Memory B cell (primary cell): ENCODE data around the gene GREM2.
A peak's percentile ranks its signal among the peaks of the same experiment; 100 is the strongest.

Experiments used
- ATAC-seq: fragments of 150-1000 bp; cut with Tn5 transposase; 2 replicates; pipeline ENCODE4 v1.10.0; 2021; ENCODE audit warnings: low read depth, mild to moderate bottlenecking, moderate library complexity
- DNase-seq, 2 donors: peaks; one replicate each; pipeline ENCODE4 v3.0.0; 2022; ENCODE audit warnings: low spot score in 2 of 2
- H3K27ac Mint-ChIP-seq: one replicate; pipeline ENCODE4 v1.8.0; 2022; ENCODE audit warnings: mild to moderate bottlenecking, moderate library complexity, mixed read lengths
- H3K27me3 Mint-ChIP-seq: one replicate; pipeline ENCODE4 v1.8.0; 2022; ENCODE audit warnings: mixed read lengths
- H3K36me3 Mint-ChIP-seq: one replicate; pipeline ENCODE4 v1.8.0; 2022; ENCODE audit warnings: mild to moderate bottlenecking, mixed read lengths
- H3K4me1 Mint-ChIP-seq: one replicate; pipeline ENCODE4 v1.8.0; 2022; ENCODE audit warnings: mixed read lengths
- H3K4me3 Mint-ChIP-seq: one replicate; pipeline ENCODE4 v1.8.0; 2022; ENCODE audit warnings: mild to moderate bottlenecking, moderate library complexity, mixed read lengths
- H3K9me3 Mint-ChIP-seq: one replicate; pipeline ENCODE4 v1.8.0; 2022; ENCODE audit warnings: mixed read lengths

The GREM2 gene

DNA sequence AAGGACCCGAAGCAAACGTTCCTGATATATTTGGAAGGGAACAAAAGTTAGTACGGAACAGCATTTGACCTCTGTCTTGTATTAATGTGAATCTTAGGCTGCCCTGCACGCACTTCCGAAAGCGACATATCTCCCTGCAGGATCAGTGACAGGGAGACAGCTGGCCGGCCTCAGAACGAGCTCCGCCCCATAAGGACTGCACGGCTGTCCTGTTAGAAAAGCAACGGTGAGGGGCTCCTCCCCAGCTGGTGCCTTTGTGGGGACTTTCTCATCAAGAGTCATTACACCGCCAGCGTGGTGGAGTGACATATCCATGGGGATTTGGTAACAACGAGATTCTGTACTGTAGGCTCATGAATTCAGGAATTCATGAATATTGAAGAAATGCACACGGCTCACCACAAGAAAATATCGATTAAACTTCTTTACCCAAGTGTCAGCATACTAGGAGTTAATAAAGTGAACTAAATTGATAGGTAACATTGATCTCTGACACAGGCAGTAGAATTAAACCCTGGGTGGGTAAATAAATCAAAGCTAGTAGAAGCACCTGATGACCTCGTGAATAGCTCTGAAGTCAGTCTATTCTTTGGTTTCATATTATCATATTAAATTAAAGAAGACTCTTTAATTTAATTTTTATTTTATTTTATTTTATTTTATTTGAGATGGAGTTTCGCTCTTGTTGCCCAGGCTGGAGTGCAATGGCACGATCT, 8.1 kb upstream of the GREM2 start:
- ATAC-seq = no peak
- Mint-ChIP-seq H3K4me3 (no peak overlapping the region), H3K9me3 (no peaks in the 10 kb centered on the region), H3K27me3 (peaks cover 2% of the 10 kb centered on the region), H3K4me1 (no peaks in the 10 kb centered on the region), H3K27ac (no peak overlapping the region), H3K36me3 (no peaks in the 10 kb centered on the region)
- DNase-seq = no peak

DNA sequence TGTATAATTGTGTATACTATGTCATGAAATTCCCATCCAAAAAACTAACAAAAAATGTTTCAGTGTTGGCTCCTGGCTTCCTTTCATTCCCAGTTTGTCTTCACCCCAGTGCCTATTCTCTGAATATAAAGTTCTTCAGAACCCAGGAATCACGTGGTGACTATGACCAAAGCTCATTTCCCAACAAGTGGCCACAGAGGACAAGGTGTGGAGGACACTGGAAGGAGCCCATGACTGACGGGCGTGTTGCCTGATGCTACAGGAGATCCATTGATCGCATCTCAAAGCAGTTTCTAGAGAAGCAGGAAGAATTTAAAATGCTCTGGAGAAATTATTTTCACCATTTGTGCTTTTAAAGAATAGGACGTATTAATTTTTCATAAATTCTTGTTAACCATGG, 7.4 kb upstream of the GREM2 start:
- no peak overlapping the region for H3K4me3 Mint-ChIP-seq
- H3K4me1 Mint-ChIP-seq = no peaks in the 10 kb centered on the region
- H3K9me3 Mint-ChIP-seq = no peaks in the 10 kb centered on the region
- H3K27me3 Mint-ChIP-seq = peaks cover 3% of the 10 kb centered on the region
- H3K27ac Mint-ChIP-seq = no peak overlapping the region
- DNase-seq (no peak), ATAC-seq (no peak)
- no peaks in the 10 kb centered on the region for H3K36me3 Mint-ChIP-seq

DNA sequence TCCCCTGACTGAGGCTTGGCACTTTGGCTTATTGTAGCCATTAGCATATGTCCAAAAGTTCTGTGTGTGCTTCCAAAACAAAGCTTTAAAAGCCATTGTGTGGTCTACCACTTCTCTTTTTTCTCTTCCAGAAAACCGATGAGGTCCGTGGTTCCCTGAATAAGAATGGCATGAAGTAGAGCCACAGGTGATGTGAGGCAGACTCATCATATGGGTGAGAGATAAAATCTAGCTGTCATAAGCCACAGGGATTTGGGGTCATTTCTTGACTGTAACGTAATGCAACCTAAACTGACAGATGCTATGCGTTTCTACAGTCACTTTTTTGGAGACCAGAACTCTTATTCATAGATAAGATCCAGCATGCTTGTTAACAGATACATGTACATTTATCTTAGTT, 7.0 kb upstream of the GREM2 start:
- no peak for ATAC-seq

DNA sequence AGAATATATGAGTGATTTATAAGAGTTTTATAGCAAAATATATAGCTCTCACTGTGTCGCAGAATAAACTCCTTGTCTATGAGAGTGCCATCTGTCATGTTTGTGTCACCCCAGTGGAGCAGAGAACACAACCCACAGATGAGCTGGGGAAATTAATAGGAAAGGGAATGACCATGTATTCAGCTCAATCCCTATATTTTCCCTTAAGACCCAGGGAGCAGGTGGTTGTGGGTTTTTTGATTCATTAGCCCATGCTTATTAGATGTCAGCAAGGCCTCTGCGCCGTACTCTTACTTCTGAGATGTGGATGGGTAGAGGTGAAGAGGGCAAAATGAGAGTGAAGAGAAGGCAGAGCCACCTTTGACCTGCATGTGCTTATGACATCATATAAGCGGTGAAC, 4.1 kb upstream of the GREM2 start:
- DNase-seq = no peak
- H3K27me3 Mint-ChIP-seq = peaks cover 11% of the 10 kb centered on the region
- no peak overlapping the region for H3K4me3 Mint-ChIP-seq
- no peaks in the 10 kb centered on the region for H3K36me3 Mint-ChIP-seq
- H3K9me3 Mint-ChIP-seq = no peaks in the 10 kb centered on the region
- H3K4me1 Mint-ChIP-seq = peaks cover 12% of the 10 kb centered on the region
- no peak overlapping the region for H3K27ac Mint-ChIP-seq
- ATAC-seq = no peak

More for the DNA sequence above, 7.0 kb upstream of the GREM2 start:
- H3K4me3 Mint-ChIP-seq = no peak overlapping the region
- no peaks in the 10 kb centered on the region for H3K4me1 Mint-ChIP-seq
- H3K9me3 Mint-ChIP-seq = no peaks in the 10 kb centered on the region
- no peak overlapping the region for H3K27ac Mint-ChIP-seq
- no peaks in the 10 kb centered on the region for H3K36me3 Mint-ChIP-seq
- DNase-seq = no peak
- H3K27me3 Mint-ChIP-seq = peaks cover 3% of the 10 kb centered on the region

DNA sequence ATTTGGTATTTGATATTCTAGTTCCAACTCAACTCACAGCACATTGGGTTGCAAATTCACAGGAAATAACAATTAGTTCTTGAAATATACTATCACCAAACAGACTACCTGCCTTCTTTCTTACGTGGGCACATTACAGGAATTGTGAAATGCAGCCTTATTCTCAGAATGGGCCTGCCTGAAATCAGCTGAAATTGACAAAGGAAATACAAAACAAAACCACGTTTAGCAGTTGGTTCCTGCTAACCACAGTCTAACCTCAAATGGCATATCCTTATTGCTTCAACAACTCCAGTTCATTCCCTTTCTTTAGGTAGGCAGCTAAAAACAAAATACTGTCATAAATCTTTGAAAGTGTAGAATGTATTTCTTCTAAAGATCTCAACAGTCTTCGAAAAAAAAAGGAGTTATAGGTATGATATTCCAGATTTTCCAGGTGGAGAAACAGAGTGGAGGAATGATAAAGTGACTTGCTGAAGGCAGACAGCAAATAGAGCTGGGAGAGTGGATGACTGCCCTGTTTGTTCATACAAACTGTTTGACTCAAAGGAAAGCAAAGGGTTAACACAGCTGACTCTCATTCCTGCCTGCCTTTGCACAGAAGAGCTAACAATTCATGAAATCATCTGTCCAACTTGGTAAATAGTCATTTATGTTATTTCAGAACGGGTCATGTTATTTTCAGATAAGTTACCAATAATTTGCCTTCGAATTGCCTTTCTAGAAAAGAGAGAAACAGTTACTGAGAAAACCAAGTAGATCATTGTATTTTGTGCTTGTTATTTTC, 1.6 kb upstream of the GREM2 start:
- H3K36me3 Mint-ChIP-seq = no peaks in the 10 kb centered on the region
- ATAC-seq = no peak
- no peaks in the 10 kb centered on the region for H3K9me3 Mint-ChIP-seq
- no peak overlapping the region for H3K4me3 Mint-ChIP-seq
- H3K4me1 Mint-ChIP-seq = peaks cover 14% of the 10 kb centered on the region
- DNase-seq = no peak
- no peak overlapping the region for H3K27ac Mint-ChIP-seq
- peaks cover 12% of the 10 kb centered on the region for H3K27me3 Mint-ChIP-seq

DNA sequence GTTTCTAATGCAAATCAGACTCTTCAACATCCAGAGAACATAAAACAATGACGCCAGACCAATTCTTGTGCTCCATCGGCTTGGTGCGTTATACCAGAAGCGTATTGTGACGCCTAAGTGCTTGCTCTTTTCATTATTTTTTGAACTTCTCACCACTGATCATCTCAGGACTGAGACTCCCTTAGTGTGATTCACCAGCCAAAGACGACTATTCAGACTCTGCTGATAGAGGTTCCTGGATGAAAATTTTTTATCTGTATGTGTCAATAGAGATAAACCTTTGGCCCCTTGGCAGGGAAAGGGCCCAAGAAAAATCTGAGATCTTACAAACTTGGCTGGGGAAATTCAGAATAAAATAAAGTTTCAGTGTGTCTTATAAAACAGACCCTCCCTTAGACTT, 856 bp upstream of the GREM2 start:
- Mint-ChIP-seq H3K4me3 (no peak overlapping the region), H3K36me3 (no peaks in the 10 kb centered on the region), H3K4me1 (peaks cover 14% of the 10 kb centered on the region), H3K27ac (no peak overlapping the region), H3K9me3 (no peaks in the 10 kb centered on the region), H3K27me3 (peaks cover 12% of the 10 kb centered on the region)
- no peak for DNase-seq
- ATAC-seq = no peak

DNA sequence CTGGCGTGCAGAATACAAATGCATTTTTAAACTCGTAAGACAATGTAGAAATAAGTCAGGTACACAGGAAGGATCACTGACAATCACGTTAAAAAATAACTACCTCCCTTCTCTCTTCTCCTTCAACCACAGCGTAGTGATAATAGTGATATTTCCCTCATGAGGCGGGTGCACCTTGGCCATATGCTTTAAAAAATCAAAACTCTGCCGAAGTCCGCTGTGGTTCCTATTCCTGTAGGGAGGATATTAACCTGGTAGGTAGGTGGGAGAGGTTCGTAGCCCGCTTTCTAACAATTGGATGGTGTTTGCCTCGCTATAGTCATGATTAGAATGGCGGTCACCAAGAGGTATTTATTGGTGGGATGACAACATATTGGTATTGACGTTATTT, 732 bp downstream of the GREM2 start:
- no peaks in the 10 kb centered on the region for H3K9me3 Mint-ChIP-seq
- H3K4me3 Mint-ChIP-seq = peak overlapping the region; percentile 79
- DNase-seq (no peak), ATAC-seq (no peak)
- no peak overlapping the region for H3K27ac Mint-ChIP-seq
- peaks cover 12% of the 10 kb centered on the region for H3K27me3 Mint-ChIP-seq
- peaks cover 14% of the 10 kb centered on the region for H3K4me1 Mint-ChIP-seq
- no peaks in the 10 kb centered on the region for H3K36me3 Mint-ChIP-seq

DNA sequence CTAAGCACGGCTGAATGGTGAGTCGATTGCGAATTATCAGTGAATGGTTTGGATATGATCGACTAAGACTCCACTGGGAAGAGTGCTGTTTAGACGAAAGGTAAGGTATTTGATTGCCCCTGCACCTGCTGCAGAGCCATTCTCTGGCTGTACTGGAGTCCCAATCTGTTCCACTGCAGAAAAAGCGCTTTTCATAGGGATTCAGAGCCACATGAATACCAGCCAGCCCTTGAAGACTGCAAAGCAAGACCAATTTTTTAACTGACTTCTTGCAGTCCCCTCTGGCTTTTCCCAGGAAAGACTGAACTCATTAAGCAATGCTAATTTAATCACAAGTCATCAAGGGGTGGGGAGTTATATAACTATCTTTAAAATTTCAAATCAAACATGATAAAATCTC, 1.3 kb downstream of the GREM2 start:
- H3K27me3 Mint-ChIP-seq = peaks cover 12% of the 10 kb centered on the region

DNA sequence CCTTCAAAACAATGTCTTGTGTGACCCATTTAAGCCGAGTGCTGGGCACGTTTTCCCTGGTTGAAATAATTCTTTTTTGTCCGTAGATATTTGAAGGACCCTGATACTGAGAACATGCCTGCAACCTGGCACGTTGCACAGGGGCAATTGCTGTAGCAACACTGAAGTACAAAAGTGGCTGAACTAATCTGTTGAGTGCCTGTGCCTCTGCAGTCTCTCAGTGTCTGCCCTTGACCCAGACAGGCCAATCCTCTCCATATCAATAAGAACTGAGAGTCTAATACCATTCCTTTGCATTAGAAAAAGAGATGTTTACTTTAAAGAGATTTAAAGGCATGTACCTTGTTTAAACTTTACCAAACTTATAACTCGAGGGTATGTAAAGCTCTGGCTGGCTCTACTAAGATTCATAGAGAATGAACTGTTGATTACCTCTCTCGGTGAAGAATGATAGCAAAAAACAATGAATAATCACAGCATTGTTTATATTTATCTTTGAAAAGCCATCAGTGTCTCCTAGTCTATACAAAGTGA, 2.4 kb downstream of the GREM2 start:
- Mint-ChIP-seq H3K9me3 (no peaks in the 10 kb centered on the region), H3K27ac (no peak overlapping the region)
- no peak for ATAC-seq

More for the DNA sequence above, 1.3 kb downstream of the GREM2 start:
- H3K27ac Mint-ChIP-seq = no peak overlapping the region
- no peak for ATAC-seq
- no peaks in the 10 kb centered on the region for H3K36me3 Mint-ChIP-seq
- no peak for DNase-seq
- no peaks in the 10 kb centered on the region for H3K9me3 Mint-ChIP-seq
- no peak overlapping the region for H3K4me3 Mint-ChIP-seq
- peaks cover 14% of the 10 kb centered on the region for H3K4me1 Mint-ChIP-seq

DNA sequence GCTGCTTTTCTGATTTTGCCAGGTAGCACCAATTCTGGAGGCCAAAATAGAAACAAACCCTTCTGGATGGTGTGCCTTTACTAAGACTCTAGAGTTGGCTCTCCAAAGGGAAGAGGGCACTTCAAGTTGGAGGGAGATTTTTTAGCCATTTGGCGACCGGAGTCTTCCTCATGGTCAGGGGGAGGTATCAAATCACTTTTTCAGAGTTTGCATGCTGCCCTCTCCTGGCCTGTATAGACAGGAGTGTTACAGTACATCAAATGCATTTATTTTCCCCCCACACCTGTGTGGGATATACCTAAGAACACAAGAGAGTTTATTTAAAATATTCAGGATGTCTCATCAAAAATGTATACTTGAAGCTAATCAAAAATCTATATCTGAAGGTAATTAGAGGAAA, 3.2 kb downstream of the GREM2 start:
- Mint-ChIP-seq H3K4me3 (no peak overlapping the region), H3K36me3 (no peaks in the 10 kb centered on the region), H3K27me3 (peaks cover 11% of the 10 kb centered on the region), H3K4me1 (peaks cover 14% of the 10 kb centered on the region), H3K9me3 (no peaks in the 10 kb centered on the region), H3K27ac (no peak overlapping the region)
- ATAC-seq (no peak), DNase-seq (no peak)

More for the DNA sequence above, 2.4 kb downstream of the GREM2 start:
- DNase-seq = no peak
- Mint-ChIP-seq H3K4me3 (no peak overlapping the region), H3K4me1 (peaks cover 14% of the 10 kb centered on the region), H3K27me3 (peaks cover 11% of the 10 kb centered on the region), H3K36me3 (no peaks in the 10 kb centered on the region)

DNA sequence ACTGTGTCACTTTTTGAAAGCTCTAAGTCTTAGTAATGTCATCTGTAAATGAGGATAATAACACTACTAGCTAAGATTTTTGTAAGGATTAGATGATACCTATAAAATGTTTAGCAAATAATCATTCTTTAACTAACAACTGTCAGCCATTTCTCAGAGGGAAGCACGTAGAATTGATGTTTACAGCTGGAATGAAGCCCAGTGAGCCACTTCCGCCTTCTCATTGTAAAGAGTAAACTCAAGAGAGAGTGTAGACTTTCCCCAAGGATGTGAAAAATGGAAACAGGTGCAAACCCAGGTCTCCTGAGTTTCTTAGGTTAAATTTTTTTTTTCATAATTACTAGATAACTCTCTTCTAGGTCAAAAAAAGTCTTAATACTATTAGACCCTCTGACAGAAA, 4.9 kb downstream of the GREM2 start:
- no peak for ATAC-seq
- H3K4me1 Mint-ChIP-seq = peaks cover 11% of the 10 kb centered on the region

DNA sequence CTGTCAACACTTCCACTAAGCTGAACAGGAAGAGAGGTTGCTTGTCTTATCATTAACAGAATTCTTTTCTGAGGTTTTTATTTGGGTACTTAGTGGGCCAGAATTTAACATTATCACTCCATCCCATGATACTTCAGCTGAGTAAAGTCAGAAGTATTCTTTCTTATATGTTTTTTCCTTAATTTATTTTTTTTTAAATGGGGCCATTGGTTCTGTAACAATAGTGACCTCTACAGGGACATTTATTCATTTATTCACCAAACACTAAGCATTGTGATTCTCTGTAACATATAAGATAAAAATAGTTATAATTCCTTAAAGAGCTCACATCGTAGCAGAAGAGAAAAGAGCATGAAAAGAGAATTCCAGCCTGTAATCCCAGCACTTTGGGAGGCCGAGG, 9.8 kb downstream of the GREM2 start:
- DNase-seq (no peak), ATAC-seq (no peak)
- Mint-ChIP-seq H3K9me3 (peaks cover 2% of the 10 kb centered on the region), H3K36me3 (no peaks in the 10 kb centered on the region), H3K4me3 (no peak overlapping the region), H3K4me1 (no peaks in the 10 kb centered on the region), H3K27ac (no peak overlapping the region), H3K27me3 (no peaks in the 10 kb centered on the region)

More for the DNA sequence above, 4.9 kb downstream of the GREM2 start:
- Mint-ChIP-seq H3K36me3 (no peaks in the 10 kb centered on the region), H3K9me3 (peaks cover 2% of the 10 kb centered on the region), H3K27ac (no peak overlapping the region), H3K4me3 (no peak overlapping the region), H3K27me3 (peaks cover 7% of the 10 kb centered on the region)
- DNase-seq = no peak

DNA sequence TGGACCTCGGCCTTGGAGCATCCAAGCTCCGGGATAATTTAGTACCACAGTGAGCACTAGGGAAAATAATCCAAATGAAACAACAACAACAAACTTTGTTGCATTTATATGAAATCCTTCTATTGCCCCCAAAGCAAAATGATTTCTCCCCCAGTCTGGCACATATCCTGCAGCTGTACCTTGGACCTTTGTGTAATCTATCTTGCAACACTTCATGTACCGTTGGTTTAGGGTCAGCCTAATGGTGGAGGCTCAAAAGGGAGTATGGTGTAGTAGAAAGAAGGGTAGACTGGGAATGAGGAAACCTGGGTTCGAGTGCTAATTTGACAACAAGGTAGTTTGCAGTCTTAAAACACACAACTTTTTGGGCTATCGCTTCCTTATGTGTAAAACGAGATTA, 12.1 kb downstream of the GREM2 start:
- peaks cover 3% of the 10 kb centered on the region for H3K9me3 Mint-ChIP-seq
- no peak overlapping the region for H3K4me3 Mint-ChIP-seq
- no peaks in the 10 kb centered on the region for H3K27me3 Mint-ChIP-seq
- DNase-seq (no peak), ATAC-seq (no peak)
- H3K27ac Mint-ChIP-seq = no peak overlapping the region
- no peaks in the 10 kb centered on the region for H3K36me3 Mint-ChIP-seq
- H3K4me1 Mint-ChIP-seq = no peaks in the 10 kb centered on the region

DNA sequence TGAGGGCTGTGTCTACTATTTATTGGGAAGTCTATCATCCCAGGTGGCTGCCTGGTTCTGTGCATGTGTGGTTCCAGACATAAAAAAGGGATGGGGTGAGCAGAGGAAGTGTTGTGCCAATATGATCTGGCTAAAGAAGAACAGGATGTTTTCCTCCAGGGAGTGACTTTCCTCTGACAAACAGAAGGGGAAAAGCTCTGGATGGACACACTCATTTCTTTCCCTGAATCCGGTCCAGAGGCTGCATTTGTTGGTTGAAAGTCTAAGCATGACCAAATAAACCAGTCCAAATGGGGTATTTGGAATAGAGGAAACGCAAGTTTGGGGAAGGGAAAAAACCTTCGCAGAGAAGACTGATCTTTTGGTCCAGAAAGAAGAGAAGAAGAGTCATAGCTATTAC, 12.7 kb downstream of the GREM2 start:
- Mint-ChIP-seq H3K4me1 (no peaks in the 10 kb centered on the region), H3K27ac (no peak overlapping the region), H3K4me3 (no peak overlapping the region), H3K9me3 (peaks cover 3% of the 10 kb centered on the region), H3K36me3 (no peaks in the 10 kb centered on the region), H3K27me3 (no peaks in the 10 kb centered on the region)
- DNase-seq (no peak), ATAC-seq (no peak)
